ENCODE results near the gene CNPY1.
"Not testable (repeated sequence)": the region's sequence is repeated elsewhere in the genome, so short reads cannot be mapped to it uniquely, and the experiment has no call there.

The CNPY1 gene

DNA sequence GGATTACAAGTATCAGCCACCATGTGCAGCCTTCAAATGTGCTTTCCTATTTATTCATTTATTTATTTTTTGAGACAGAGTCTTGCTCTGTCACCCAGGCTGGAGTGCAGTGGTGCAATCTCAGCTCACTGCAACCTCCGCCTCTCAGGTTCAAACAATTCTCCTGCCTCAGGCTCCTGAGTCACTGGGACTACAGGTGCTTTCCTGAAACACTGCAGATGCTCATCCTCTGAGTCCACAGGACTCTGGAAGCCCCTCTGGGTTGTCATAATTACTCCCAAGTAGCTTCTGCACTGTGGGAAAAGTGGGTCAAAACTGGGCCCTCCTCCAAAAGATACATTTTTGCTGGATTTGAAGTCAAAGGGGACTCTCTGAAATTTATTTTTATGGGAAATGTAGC, at the start of gene CNPY1:
Gene CNPY1 (minus strand): TSS at position 111 of the 400 bp plus-strand sequence. CDS start 630 bp downstream, outside the sequence.
- not testable (repeated sequence) for DNase-seq

DNA sequence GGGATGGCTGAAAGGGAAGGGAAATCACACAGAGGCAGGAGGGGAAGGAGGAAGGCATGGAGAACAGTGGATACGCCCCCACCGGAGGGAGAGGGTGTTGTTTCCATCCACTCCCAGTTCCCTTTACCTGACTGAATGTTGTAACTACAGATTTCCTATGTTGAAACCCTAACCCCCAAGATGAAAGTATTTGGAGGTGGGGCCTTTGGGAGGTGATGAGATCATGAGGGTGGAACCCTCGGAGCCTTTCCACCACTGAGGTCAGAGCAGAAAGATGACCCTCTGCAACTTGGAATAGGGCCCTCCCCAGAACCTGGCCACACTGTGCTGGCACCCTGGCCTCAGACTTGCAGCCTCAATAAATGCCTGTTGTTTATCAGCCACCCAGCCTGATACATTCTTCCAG, 48.6 kb upstream of the CNPY1 start:
- no peak for DNase-seq

DNA sequence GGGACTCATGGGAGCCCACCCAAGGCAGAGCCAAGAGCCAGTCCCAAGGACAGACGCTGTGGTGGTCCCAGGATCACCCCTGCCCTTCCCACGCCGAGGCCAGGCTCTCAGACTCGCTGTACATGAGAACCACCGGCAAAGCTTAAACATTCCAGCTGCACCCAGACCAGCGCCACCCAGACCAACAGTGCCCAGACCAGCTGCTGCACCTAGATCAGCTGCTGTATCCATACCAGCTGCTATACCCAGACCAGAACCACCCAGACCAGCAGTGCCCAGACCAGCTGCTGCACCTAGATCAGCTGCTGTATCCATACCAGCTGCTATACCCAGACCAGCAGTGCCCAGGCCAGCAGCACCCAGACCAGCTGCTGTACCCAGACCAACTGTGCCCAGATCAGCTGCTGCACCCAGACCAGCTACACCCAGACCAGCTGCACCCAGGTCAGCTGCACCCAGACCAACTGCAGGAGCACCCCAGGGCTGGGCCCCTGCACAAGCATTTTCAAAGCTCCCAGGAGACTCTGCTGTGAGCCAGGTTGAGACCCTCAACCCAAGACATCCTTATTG, 47.9 kb upstream of the CNPY1 start:
- DNase-seq = no peak

DNA sequence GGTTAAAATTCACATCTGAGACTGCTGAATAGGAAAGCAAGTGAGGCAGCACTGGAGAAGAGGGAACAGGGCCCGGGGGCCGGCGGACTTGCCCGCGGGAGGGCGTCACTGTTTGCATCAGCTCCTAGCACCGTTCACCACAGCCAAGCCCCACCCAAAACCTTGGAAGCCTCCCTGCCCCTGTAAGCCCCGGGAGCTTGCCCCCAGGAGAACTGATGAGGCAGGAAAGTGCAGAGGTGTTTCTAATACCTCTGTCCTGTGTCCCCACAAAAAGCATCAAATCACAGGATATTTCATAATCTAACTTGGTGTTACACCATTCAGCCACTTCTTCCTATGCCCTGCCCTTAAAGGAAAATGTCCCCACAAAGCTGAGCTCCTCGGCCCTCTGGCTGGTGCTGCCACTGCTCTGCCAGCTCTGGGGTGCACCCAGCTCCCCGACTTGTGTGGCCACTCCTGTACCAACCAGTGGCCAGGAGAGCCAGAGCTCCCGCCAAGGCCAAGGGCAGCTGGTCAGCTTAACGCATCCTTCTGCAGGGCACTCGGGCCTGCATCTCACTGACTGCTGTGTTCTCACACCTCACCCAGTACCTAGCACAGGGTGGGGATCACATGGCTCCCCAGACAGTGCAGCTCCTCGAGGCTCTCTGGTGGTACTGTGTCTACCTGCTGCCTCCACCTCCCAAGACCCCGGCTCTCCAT, 47.3 kb upstream of the CNPY1 start:
- no peak for DNase-seq

DNA sequence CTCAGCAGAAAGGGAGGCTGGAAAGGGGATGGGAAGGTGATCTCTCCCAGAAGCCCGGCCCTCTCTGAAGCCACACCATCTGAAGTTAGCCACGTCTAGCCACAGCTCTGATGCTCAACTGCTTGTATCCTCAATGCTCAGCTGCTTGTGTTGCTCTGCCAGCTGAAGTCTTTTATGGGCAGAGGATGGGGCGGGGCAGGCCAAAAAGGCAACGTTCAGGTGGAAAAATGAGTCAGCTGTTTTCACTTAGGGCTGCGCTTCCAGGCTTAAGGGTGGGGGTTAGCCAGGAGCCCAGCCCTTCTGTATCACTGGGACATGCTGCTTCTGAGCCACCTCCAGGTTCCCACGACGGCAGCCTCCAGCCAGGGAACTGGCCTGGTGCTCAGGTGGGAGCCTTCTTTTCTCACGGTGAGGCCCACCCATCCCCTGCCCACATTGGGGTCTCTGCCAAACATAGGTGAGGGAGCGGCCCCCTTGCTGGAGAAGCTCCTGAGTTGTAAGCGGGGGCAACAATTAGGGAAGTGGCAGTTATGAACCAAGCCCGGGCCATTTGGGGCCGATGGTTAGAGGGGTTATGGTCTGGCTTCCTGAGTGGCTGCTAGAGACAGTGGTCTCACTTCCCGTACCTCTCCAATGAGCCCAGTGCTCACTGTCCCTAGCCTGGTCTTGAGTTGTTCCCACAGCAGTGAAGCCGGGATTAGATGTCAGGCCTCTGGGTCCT, 44.9 kb upstream of the CNPY1 start:
- no peak for DNase-seq

DNA sequence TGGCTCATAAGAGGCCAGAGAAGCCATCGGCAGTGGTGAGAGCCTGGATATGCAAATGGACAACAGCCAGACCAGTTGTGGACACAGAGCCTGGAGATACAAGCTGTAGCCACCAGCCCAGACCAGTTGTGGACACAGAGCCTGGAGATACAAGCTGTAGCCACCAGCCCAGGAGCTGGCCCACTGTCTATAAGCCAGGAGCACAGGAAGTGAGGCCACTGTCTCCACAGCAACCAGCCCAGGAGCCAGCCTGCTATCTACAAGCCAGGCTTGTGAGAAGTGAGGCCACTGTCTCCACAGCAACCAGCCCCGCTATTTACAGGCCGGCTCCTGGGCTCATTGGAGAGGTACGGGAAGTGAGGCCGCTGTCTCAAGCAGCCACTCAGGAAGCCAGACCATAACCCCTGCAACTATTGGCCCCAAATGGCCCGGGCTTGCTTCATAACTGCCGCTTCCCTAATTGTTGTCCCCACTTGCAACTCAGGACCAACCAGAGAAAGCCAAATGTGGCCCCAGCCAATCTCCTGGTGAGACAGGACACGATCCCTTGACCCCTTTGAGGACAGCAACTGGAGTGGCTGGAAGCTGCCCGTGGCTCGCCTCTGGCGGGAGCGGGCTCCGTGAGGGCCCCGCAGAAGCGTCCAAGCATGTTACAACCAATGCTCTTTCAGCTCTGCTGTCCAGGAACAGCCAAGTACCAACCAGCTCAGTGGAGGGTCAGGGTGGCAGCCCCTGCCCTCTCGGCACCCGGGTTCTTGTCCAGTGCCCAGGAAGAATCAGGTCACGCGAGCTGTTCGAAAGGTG, 44.1 kb upstream of the CNPY1 start:
- peak; percentile 86 for DNase-seq

DNA sequence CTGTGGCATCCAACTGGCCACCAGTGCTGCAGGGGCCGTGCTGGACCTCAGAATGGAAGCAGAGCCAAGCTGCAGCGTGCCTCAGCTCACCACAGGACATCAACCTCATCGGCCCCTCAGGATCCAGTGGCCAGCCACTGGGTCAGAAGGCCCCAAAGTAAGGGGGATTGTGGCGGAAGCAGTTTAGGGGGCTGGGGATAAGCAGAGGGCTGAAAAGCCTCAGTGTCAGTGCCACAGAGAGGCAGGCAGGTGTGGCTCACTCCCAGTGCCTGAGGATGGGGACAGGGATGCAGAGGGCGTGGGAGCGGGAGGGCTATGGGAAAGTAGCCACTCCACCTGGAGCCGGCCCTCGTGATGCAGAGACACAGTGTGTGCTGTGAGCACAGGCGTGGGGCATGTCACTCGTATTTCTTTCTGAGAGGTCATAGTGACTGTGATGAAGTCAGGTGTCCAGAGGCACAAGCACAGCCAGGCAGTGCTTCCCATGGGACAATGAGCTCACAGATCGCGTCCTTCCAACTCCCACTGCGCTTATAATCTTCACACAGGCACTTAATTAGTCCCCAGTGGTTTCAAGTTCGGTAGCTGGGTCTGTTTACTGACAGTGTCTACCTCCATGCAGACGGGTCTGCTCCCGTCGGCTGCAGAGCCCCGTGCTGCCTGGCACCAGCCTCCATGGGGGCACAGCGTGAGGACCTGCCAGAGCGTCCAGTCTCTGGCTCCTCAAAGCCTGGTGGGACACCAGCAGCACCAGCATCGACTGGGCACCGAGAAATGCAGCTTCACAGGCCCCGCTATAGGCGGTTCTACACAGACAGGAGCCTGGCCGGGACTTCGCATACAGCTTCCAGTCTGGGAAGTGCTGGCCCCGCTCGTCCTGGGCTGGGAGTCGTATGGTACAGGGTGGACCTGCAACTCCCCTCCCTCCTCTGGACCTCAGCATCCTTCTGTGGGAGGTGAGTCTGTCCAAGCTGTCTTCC, 42.9 kb upstream of the CNPY1 start:
- no peak for DNase-seq

DNA sequence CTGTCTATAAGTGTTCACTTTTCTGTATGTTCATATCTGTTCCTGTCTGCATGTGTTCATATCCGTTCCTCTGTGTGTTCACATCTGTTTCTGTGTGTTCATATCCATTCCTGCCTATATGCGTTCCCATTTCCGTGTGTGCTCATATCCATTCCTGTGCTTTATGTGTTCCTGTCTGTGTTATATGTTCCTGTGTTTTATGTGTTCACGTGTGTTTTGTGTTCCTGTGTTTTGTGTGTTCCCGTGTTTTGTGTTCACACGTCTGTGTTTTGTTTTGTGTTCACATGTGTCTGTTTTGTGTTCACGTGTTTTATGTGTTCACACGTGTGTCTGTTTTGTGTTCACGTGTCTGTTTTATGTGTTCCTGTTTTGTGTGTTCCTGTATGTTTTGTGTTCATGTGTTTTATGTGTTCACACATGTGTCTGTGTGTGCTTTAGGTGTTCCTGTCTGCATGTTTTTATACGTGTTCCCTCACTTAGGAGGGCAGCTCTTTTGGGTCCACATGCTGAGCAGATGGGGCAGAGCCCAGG, 42.2 kb upstream of the CNPY1 start:
- no peak for DNase-seq

DNA sequence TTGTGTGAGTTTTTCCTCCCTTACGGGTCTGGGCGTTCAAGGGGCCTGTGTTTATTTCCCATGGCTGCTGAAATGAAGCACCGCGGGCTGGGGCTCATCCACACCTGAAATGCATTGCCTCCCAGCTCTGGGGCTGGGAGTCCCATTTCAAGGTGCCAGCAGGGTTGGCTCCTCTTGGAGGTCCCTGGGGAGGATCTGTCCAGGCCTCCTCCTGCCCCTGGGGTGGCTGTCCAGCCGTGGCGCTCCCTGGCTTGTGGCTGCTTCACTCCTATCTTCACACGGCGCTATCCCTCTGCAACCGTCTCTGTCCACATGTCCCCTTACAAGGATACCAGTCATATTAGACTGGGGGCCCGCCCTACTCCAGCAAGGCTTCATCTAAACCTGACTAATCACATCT, 41.1 kb upstream of the CNPY1 start:
- no peak for DNase-seq

DNA sequence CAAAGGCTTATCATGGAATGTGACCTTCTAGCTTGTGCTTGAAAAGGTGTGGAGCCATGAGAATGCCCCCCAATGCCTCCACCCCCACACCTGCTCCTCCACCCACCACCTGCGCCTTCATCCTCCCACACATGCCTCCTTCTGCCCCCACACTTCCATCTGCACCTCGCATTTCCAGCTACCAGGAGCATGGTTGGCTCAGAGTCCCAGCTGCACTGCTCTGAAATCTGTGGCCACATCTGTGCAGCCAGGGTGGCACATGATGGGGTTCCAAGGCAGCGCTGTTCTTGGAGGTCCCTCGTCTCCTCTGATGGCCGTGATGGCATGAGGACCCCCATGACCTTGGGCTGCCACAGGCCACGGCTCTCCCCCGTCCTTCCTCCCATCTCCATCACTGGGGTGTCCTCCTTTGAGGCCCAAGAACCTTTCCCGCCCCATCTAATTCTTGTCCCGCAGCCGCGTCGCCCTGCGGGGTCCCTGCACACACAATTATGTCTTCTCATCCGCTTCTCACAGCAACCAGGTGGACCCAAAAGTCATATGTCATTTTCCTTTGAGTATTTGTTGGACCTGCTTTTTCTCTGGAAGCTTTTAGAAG, 40.6 kb upstream of the CNPY1 start:
- no peak for DNase-seq

DNA sequence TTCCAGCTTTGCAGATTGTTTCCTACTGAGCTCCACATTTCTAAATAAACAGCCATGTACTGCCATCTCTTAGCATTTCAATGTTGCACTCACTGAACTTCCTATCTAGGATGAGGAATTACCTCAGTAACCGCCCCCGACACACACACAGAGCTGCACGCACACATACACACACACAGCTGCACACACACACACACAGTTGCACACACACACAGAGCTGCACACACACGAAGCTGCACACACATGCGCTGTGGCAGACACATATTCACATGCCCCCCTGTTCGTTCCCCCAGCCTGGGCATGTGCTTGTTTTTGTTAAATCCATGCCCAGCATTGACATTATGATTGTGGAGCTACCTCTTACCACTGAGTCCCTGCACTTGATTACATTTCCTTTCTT, 39.6 kb upstream of the CNPY1 start:
- no peak for DNase-seq

DNA sequence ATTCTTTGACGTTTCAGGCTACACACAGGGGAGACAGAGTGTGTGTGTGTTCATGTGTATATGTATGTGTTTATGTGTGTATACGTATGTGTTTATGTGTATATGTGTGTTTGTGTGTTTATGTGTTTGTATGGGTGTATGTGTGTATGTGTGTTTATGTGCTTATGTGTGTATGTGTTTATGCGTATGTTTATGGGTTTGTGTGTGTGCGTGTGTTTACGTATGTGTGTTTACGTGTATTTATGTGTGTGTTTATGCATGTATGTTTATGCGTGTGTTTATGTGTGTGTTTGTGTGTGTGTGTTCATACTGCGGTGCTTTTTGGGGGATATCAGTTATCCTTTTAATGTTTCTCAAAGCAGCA, 39.2 kb upstream of the CNPY1 start:
- DNase-seq = no peak

DNA sequence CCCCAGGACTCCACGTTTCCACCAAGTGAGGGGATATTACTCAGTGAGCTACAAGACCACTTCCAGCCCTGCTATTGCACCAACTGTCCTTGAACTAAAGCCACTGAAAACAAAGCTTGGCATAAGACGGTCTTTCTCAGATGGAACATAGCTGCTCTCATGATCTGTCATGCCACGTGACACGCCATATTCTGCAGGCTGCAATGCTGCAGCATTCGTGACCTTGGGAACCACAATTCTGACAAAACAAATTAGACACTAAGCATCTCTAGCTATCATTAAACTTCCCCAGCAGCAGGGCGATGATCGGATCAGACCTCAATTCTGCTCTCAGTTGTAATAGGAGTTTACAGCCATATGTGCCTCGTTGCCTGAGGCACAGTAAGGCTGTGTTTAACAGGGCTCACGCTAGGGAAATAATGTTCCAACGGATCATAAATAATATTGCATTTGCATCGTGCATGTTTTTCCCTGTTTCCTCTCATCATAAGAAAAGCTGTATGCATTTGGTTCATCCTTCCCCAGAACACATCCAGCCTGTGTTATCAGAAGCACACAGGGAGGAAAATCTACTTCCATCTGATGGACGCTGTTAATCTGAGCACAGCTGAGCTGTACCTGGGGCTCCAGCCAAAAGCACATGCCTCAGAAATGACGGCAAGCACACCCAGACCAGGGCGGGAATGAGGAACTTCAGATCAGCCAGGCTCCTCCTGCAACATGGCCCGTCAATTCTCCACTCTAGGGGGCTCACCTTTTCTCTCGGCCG, 38.6 kb upstream of the CNPY1 start:
- DNase-seq = no peak

DNA sequence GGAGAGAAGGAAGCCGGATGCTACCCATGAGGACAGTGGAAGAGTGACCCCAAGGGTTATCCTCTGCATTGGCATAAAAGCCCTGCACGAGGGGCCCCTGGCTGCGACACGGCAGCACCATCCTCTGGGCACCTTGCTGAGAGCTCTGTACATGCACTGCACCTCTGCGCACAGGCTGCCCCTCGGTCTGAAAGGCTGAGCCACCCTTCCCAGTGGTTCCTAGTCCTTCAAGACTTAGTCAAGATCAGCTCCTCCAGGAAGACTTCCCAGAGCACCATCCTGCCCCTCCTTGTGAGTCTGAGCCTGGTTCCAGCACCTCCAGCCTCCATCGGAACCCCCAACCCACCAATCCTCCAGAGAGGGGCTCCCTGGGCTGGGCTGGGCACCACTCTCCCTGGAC, 37.9 kb upstream of the CNPY1 start:
- no peak for DNase-seq

DNA sequence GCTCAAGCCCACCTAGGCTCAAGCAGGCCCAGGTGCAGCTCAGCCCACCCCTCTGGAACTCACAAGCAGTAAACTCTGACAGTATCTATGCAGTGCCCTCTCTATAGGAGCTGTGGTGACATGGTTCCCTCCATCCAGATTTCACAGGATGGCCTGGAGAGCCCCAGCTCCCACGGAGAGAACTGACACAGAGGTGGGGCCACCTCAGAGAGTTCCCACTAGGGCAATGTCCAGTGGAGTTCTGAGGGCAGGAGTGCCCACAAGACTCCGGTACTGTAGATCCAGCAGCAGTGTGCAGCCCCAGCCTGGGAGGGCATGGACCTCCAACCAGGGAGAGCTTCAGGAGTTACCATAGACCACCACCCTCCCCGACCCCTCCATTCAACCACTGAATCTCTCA, 37.3 kb upstream of the CNPY1 start:
- DNase-seq = no peak

DNA sequence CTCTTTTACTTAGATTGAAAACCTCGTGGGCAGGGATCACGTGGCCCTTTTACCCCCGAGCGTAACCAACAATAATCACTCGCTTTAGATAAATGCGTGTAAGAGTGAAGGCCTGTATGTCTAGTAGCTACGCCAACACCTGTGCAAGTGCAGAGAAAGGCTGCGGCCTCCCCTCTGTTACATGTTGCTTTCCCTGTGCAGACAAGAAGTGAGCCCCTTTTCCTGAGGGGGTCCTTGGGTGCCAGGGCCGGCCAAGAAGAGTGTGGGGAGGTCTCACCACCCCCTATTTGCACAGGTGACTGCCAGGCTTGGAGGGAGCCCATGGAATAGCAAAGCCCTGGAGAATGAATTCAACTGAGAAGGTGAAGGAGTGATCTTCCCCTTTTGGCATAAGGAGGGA, 35.6 kb upstream of the CNPY1 start:
- DNase-seq = no peak

DNA sequence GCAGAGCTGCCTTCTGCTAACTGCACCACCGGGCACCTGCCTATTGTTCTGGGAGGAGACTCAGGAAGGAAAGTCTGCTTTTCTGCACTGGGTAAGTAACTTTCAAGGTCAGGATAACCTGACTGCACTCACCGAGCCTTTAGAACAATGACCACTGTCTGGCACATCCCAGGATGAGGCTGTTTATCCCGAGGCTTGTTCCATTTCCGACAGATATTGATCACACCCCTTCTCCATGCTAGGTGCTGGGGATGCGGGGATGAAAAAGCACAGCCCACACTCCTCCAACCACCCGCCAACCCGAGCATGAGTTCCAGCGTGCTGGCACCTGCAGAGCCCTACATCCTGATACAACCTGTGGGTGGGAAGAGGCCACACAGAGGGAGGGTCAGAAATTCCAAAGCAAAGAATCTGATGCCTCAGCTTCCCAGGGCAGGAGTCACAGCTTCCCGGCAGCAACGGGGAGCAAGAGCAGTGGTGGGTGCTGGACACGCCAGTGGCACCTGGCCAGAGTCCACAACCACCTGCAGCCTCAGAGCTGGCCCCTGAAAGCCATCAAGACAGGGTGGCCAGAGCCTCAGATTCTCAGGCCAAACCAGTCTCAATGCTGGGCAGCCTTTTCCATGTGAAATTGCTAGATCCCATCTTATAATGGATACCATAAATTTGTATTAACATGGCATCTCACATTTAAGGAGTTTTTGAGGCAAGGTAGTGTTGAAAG, 34.9 kb upstream of the CNPY1 start:
- DNase-seq = no peak

DNA sequence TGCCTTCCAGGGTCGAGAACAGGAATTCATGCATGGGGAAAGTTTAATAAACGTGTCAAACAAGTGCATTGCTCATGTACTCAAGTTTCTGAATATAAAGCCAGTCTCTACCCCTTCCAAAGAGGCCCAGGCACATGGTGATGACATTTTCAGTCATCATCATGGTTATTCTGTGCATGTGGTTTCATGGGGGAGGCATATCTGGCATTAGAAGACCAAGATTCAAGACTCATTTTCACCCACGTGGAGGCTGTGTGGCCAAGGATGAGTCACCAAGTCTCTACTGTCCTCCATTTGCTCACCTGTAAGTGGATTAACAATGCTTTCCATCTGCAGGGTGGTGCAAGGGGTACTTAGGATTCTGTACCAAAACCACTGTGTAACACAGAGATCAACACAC, 34.0 kb upstream of the CNPY1 start:
- DNase-seq = no peak

DNA sequence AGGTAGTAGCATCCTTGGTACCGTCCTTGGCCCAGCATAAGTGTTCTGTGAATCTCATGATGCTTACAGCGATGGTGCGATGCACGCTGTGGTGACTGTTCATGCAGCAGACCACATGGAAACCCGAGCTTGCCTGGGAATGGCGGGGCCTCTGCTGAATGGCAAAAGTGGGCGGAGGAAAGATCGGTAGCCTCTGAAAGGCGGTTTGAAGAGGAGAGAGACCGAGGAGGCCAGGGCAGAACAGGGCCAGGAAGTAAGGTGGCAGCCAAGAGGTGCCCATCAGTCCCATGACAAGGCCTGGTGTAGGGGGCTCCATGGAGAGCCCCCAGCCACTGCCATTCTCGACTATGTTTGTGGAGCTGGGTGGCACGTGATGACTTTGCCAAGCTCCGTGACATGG, 33.2 kb upstream of the CNPY1 start:
- no peak for DNase-seq

DNA sequence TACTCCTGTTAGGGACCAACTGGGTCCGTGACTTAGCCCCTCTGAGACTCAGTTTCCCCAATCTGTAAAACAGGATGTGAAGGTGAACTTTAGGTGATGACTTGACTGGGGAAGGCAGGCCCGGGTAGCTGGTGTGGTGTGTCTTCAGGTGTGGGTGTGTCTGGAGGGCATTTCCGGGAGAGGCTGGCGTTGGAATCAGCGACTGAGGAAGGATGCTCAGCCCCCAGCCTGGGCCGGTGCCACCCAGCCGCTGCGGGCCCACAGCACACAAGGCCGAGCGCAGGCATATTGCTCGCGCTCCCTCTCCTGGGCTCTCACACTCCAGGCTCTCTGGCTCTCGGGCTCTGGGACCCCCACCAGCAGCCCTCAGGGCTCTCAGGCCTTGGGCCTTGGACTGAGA, 31.7 kb upstream of the CNPY1 start:
- DNase-seq = no peak
